ENCODE measurements around the gene JAM2. TPM values are rescaled to one million over a fixed set of nuclear protein-coding genes. Genes with fewer than 3 reads are reported as not detected.
A peak's percentile ranks its signal among the peaks of the same experiment; 100 is the strongest.

JAM2 gene
- polyA plus RNA-seq, 1 donor: 11.3 TPM

- H3K36me3 ChIP-seq (ENCODE audit: control insufficient read depth, insufficient read depth, low read length): peaks cover 40% of the 10 kb centered on the region
Observed at GRCh38 chr21:25760677-25761076, 121.6 kb downstream of the JAM2 start.

GRCh38 chr21:25764065-25764464 lies 125.0 kb downstream of the JAM2 start:
- no peaks in the 10 kb centered on the region for H3K27me3 ChIP-seq (ENCODE audit: control insufficient read depth, insufficient read depth, low read length)
- H3K27ac ChIP-seq (ENCODE audit: low read length): no peak overlapping the region
- WGBS (ENCODE audit: insufficient coverage, low lambda C conversion rate): no CpG with 5 or more reads among the region's 3 CpGs
- no peak overlapping the region for H3K4me3 ChIP-seq (ENCODE audit: low read length)
- H3K9me3 ChIP-seq (ENCODE audit: control insufficient read depth, low read depth, low read length): no peaks in the 10 kb centered on the region
- peak in 1 of 2 donors; percentile 5 for DNase-seq
- H3K36me3 ChIP-seq (ENCODE audit: control insufficient read depth, insufficient read depth, low read length): peaks cover 35% of the 10 kb centered on the region
- no peaks in the 10 kb centered on the region for H3K4me1 ChIP-seq (ENCODE audit: control insufficient read depth, insufficient read depth, low read length)

More at GRCh38 chr21:25760677-25761076, 121.6 kb downstream of the JAM2 start:
- Histone ChIP-seq H3K27ac (ENCODE audit: low read length) (no peak overlapping the region), H3K27me3 (ENCODE audit: control insufficient read depth, insufficient read depth, low read length) (no peaks in the 10 kb centered on the region), H3K4me1 (ENCODE audit: control insufficient read depth, insufficient read depth, low read length) (no peaks in the 10 kb centered on the region), H3K4me3 (ENCODE audit: low read length) (no peak overlapping the region), H3K9me3 (ENCODE audit: control insufficient read depth, low read depth, low read length) (no peaks in the 10 kb centered on the region)
- DNase-seq: no peak
- WGBS (ENCODE audit: insufficient coverage, low lambda C conversion rate): 100% methylated on average over 1 of the region's 1 CpG

Other genes starting within 250 kb of the JAM2 start
- gene MRPL39, start 31.8 kb upstream of the JAM2 start, polyA plus RNA-seq: 33.4 TPM
- 240 TPM for gene ATP5PF, start 95.6 kb downstream of the JAM2 start, polyA plus RNA-seq
- 26.3 TPM for gene GABPA, start 95.7 kb downstream of the JAM2 start, polyA plus RNA-seq

All from large intestine (tissue), 3 donors.